Coronary artery (tissue), 2 donors: ENCODE data around the gene STMND1.

ENCODE experiments used
- DNase-seq: peaks from one replicate; pipeline ENCODE4 v3.0.0-alpha.2; 2017; ENCODE audit warnings: low spot score
- H3K27ac ChIP-seq, 2 donors: fragments of 200-600 bp; sonication (generic); one replicate each; pipeline ENCODE4 v1.5.1; 2016 to 2019
- H3K4me3 ChIP-seq: fragments of 200-600 bp; sonication (generic); 2 replicates; pipeline ENCODE4 v1.5.1; 2016; ENCODE audit warnings: mild to moderate bottlenecking, moderate library complexity
- TF ChIP-seq, protein P1 (sequence below): fragments of 200-600 bp; sonication (generic); IDR thresholded peaks from one replicate; pipeline ENCODE4 v1.5.1; 2019; ENCODE audit warnings: antibody characterized with exemption

Gene STMND1

DNA sequence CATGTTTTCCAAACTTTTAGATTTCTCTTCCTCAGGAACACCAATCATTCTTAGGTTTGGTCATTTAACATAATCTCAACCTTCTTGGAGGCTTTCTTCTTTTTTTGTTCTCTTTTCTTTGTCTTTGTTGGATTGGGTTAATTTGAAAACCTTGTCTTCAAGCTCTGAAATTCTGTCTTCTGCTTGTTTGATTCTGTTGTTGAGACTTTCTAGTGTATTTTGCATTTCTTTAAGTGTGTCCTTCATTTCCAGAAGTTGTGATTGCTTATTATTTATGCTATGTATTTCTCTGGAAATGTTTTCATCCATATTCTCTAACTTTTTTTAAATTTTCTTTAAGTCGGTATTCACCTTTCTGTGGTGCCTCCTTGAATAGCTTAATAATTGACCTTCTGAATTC, 42.2 kb downstream of the STMND1 start:
- TF ChIP-seq, protein P1, sequence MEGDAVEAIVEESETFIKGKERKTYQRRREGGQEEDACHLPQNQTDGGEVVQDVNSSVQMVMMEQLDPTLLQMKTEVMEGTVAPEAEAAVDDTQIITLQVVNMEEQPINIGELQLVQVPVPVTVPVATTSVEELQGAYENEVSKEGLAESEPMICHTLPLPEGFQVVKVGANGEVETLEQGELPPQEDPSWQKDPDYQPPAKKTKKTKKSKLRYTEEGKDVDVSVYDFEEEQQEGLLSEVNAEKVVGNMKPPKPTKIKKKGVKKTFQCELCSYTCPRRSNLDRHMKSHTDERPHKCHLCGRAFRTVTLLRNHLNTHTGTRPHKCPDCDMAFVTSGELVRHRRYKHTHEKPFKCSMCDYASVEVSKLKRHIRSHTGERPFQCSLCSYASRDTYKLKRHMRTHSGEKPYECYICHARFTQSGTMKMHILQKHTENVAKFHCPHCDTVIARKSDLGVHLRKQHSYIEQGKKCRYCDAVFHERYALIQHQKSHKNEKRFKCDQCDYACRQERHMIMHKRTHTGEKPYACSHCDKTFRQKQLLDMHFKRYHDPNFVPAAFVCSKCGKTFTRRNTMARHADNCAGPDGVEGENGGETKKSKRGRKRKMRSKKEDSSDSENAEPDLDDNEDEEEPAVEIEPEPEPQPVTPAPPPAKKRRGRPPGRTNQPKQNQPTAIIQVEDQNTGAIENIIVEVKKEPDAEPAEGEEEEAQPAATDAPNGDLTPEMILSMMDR = no peak
- Histone ChIP-seq H3K27ac (no peak overlapping the region), H3K4me3 (no peak overlapping the region)
- no peak for DNase-seq

DNA sequence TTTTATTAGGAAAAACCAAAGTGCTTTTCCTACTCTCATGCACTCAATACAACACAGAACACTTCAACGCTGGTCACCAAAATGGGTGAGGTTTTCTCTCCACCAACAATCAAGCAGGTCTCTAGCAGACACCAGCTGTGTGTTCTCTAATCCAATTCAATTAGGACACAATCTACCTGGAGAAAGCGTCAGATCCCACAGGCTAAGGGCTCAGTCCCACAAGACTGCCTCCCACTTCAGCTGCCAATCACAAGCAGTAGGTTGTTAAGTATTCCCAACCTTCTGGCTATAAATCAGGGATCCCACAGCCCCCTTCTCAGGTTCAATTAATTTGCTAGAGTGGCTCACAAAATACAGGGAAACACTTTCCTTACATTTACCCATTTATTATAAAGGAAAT, 47.7 kb downstream of the STMND1 start:
- H3K27ac ChIP-seq = no peak overlapping the region
- DNase-seq = no peak
- TF ChIP-seq, protein P1 = no peak
- no peak overlapping the region for H3K4me3 ChIP-seq

DNA sequence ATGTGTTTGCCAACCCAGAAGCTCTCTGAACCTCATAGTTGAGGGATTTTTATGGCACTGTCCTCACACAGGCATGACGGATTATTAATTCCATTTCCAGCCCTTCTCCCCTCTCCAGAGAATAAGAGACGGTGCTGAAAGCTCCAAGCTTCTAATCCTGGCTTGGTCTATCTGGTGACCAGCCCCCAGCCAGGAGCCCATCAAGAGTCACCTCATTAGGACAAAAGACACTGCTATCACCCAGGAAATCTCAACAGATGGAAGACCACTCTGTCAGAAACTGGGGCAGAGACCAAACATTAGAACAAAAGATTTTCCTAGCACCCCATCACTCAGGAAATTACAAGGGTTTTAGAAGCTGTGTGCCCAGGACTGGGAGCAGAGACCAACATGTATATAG, 48.2 kb downstream of the STMND1 start:
- no peak overlapping the region for H3K4me3 ChIP-seq
- no peak overlapping the region for H3K27ac ChIP-seq
- DNase-seq = no peak
- TF ChIP-seq, protein P1 = no peak

- no peak for DNase-seq
- no peak overlapping the region for H3K27ac ChIP-seq
- TF ChIP-seq, protein P1 = no peak
- H3K4me3 ChIP-seq = no peak overlapping the region
These were observed 50.0 kb downstream of the STMND1 start for GRCh38 chr6:17151888-17152287.

DNA sequence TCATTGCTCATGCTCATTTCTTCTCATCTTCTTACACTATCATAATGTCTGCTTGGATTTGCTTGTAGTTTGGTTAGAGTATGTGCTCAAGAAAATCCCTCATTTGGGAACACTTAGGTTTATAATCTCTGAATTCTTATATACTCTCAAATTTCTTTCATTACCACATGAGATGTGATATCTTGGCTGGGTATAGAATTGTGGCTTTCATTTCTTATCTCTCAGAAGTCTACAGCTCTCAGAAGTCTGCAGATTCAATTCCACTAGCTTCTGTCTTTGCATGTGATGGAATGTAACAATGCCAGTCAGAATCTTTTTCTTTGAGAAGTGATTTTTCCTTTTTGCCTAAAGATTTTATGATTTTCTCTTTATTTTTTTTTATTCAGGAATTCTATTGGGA, 50.9 kb downstream of the STMND1 start:
- H3K27ac ChIP-seq = no peak overlapping the region
- no peak overlapping the region for H3K4me3 ChIP-seq
- DNase-seq = no peak
- TF ChIP-seq, protein P1 = no peak

DNA sequence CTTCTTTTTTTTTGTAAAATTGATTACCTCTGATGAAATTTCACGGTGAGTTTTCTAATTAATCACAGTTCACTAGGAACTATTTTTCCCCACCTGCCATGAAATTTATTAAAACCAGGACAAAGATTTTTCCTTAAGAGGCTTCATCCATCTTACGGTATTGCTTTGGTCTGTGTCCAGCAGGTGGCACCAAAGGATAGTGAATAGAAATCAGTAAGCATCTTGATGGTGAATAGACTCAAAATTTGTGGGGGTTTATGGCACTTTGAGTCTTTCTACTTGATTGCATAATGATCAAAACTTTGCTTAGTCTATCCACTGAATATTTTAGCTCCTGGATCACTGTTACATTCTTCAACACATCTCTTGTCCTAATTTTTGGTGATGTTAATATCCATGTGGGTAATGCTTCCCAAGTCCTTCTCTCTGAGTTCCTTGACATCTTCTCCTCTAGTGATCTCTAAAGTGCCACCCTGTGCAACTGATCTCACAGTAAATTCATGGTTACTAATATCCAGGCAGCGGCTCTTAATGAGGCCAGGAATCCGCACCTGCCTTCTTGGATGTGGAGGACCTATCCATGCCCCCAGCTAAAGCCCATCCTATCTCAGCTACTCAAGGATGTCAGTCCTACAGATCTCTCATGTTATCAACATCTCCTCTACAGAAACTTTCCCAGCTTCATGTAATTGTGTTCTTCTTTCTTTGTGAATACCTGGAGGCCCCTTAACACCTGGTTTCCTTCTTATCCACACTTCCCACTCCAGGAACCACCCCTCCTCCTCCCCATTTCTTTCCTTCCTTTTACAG, 54.5 kb downstream of the STMND1 start:
- TF ChIP-seq, protein P1 = peak; percentile 60
- no peak overlapping the region for H3K27ac ChIP-seq
- H3K4me3 ChIP-seq = no peak overlapping the region
- DNase-seq = no peak

DNA sequence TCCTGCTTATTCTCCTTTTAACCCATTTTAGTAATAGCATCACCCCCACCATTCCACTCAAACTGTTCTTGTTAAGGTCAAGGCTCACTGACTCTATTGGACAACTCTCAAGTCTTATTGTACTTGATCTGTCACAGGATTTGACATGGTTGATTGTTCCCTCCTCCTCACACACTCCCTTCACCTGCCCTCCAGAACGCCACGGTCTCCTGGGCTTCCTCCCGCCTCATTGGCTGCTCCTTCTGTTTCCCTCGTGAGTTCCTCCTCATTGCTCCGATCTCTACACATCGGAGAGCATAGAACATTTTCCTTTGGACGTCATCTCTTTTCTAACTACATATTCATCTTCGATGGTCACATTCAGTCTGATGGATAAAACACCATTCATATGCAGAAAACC, 55.1 kb downstream of the STMND1 start:
- no peak overlapping the region for H3K27ac ChIP-seq
- no peak for DNase-seq
- TF ChIP-seq, protein P1 = no peak
- no peak overlapping the region for H3K4me3 ChIP-seq
